SHP77 treated with DMSO at 0.1 percent for 48 hours (cell line): Measurements from ENCODE around the gene HDAC10.

Source experiments
- DNase-seq: peaks from one replicate; lab custom pipeline; 2025; lab: John Stamatoyannopoulos, UW

HDAC10 gene

GRCh38 chr22:50250555-50251476 is at the start of gene HDAC10:
HDAC10 (minus strand) TSS chr22:50251265; CDS start chr22:50251032, 233 bp downstream.
- DNase-seq, result peak; percentile 46

- DNase-seq, result no peak
Observed at GRCh38 chr22:50300620-50301257, 49.7 kb upstream of the HDAC10 start.

DNA sequence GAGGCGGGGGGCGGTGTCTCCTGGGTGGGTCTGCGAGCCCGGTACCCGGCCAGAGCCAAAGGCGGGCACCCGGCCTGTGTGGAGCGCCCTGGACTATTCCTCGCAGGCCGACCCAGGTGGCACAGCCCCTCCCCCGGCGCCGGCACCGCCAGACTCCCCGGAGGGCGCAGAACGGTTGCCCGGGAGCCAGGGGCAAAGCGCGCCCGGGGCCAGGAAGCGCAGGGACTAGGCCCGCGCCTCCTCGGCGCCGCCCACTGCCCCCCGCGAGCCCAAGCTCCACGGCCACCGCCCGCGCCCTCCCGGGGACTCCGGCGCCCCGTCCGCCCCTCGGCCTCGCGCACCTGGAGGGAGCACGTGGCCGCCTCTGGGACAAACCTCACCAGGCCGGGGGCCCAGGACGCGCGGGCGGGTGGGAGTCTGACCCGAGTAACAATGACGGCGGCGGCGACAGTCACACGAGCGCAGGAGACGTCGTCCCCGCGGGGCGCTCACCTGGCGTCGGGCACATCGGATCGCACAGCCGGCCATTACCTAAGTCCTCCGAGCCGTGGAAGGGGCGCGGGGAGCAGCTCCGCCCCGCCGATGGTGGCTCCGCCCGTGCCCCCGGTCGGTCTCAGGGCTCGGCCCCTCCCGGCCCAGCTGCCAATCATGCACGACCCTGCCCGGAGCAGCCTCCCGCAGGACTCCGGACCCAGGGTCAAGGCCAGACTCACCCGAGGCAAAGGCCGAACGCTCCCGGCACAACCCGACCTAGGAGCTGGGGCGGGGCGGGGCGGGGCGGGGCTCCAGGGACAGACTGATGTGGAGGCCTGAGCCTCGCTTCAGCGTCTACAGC is 48.9 kb upstream of the HDAC10 start:
- DNase-seq, result no peak

- DNase-seq, result no peak
Observed at GRCh38 chr22:50298937-50299784, 48.1 kb upstream of the HDAC10 start.

GRCh38 chr22:50298266-50298637 is 47.2 kb upstream of the HDAC10 start:
- DNase-seq, result no peak

DNA sequence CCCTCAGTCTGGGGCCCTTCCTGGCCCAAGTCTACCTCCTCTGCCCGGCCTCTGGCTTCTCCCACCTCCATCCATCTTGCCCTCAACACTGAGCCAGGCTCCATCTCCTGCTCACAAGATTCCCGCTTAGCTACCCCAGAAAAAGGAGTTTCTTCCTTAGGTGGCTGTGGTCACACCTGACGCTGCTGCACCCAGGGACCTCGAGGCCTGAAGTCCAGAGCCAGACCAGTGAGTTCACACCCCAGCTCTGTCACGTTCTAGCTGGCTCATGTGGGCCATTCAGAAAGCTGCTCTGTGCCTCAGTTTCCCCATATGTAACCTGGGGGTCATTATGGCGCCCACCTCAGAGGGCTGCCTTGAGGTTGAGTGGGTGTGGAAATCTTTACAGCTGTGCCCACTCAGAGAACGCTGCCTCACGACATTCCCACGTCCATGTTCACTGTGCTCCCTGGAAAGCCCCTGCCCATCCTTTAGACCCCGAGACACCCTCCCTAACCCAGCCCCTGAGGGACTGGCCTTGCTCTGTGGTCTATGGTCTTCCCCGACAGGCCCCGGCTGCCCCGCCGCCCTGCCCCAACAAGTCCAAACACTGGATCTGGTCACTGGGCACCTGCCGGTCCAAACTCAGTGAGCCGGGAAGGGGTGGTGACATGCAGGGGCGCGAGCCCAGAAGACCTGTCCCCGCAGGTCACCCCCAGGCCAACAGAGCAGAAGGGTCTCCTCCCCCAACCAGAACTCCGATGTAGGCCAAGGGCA is 46.6 kb upstream of the HDAC10 start:
- no peak for DNase-seq

GRCh38 chr22:50296658-50297490 is 45.8 kb upstream of the HDAC10 start:
- DNase-seq, result no peak

- DNase-seq, result no peak
Observed at GRCh38 chr22:50294319-50294656, 43.2 kb upstream of the HDAC10 start.

DNA sequence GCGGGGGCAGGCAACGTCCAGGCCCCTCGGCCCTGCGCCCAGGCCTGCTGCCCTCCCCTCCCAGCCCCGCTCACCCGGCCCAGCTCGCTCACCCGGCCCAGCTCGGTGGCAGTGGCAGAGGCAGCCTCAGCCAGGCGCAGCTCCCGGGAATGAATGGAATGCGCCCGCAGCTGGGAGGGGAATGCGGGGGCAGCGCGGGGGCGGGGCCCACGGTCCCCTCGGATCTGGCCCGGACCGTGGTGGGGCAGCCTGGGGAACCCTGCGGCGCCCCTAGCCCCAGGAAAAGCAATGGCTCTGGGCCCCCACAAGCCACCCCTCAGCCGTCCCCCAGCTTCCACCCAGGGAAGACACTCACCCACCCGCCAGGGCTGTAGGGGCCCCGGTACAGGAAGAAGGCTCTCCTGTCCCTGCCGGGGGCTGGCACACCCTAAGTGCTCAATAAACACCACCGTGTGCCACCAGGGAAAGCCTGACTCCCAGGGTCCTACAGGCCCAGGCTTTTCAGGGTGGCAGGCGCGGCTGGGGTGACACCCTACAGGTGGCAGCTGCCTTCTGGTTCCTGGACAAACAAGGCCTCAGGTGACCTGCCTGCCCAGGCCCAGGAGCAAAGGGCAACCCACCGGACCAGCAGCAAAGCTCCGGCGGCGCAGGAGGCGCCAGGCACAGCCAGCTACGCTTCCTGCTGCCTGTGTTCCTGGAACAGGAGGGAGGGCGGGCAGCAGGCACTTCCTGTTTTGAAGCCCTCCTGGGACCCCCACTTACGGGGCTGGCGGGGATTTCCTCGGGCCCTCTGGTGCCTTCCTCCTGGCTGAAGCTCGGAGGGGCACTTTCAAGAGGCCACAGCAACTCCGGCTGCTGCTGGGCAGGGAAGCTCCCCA is 42.6 kb upstream of the HDAC10 start:
- no peak for DNase-seq

DNA sequence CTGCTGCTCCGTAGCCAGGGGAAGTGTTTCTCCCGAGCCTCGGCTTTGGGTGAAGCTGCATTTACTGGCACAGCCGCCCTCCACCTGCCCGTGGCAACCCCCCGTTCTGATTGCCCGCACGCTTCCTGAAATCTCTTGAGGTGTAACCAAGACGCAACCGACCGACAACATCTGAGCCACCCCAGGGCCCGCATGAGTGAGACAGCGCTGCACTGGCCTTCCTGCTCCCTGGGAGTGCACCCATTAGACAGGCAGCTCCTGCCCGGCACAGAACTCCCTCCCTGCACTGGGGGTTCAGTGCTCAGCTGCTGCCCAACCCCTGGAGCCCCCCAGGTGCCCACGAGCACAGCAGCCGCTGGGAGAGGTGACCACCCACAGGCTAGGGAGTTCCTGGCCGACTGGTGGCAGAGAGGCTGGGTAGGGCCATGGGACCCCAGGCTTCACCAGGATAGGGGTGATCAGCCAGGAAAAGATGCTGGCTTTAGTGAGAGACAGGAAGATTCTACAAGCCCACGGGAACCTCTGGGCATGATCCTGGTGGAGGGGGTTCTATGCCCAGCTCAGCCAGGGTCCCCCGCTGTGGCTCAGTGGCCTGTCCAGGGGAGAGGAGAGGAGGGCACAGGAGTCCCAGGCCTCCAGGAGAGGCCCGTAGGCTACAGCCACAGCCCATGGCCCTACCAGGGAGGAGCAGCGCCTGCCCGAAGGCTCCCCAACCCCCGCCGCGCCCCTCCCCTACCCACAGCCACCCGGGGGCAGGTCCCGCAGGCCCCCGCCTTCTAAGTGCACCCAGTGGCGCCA is 41.8 kb upstream of the HDAC10 start:
- DNase-seq, result no peak

- peak; percentile 21 for DNase-seq
Observed at GRCh38 chr22:50289942-50290630, 39.0 kb upstream of the HDAC10 start.

DNA sequence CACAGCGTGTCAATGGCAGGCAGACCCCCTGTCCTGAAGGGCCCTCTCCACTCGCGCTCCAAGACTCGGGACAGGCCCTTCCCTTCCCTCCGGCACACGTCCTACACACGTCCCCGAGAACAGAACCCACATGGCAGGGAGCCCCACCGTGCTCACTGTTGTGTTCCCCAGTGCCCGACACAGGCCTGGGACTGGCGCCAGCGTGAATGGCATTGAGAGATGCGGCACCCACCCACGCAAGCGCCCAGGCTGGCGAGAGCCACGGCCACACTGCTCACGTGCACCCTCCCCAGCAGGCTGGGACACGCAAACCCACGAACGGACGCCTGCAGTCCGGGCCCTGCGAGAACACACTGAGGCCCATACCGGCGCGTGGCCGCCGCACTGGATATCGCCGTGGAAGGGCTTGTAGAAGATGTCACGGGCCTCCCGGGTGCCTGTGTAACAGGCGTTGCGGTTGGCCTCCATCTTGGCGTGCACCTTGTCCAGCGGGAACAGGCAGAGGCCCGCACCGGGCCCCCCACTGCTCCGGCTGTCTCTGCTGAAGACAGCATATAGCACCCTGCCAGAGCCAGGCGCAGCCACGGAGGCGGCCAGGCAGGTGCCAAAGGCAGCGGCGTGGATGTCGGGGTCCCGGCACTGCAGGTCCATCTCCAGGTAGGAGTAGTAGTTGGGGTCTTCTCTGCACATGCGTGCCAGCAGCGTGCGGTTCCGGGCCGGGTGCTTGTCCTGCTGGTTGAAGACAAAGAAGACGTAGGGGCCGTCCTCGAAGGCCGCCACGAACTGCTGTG is 38.3 kb upstream of the HDAC10 start:
- DNase-seq, result no peak

DNA sequence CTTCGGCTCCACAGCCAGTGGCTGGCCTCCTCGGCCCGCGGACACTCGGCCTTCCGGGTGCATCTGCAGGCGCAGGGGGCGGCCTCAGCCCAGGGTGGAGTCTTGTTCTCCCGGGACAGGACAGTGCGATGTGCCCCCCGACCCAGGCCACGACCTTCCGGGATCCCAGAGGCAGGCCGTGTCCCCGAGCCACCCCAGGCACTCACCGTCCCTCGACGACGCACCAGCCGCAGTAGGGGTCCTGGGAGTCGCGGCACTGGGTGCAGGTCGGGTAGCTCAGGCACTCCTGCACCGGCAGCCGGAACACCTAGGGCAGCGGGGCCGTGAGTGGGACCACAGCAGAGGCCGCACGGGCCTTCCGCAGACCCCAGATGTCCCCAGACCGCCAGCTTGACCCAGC is 36.7 kb upstream of the HDAC10 start:
- DNase-seq, result no peak

GRCh38 chr22:50286701-50287318 is 35.7 kb upstream of the HDAC10 start:
- no peak for DNase-seq

- DNase-seq, result no peak
Observed at GRCh38 chr22:50286275-50286674, 35.2 kb upstream of the HDAC10 start.

DNA sequence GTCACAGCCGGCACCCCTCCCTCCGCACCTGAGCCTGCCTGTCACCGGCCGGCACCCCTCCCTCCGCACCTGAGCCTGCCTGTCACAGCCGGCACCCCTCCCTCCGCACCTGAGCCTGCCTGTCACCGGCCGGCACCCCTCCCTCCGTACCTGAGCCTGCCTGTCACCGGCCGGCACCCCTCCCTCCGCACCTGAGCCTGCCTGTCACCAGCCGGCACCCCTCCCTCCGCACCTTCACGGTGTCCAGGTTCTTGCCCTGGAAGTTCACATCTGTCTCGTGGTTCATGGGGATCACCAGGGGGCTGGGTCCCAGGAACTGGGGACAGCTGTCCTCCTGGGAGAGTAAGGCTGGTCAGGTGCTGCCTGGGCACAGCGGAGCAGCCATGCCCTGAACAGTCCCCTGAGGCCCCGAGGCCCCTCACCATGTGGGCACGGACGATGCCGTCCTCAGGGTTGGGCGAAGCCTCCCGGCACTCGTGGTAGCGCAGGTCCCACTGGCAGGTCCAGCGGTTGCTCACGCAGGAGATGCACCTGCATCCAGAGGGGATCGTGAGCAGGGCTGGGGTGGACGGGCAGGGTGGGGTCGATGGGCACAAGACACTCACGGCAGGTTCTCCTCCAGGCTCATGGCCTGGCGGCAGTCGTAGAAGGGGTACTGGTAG is 34.6 kb upstream of the HDAC10 start:
- no peak for DNase-seq
